Endothelial cell of hepatic sinusoid (primary cell): ENCODE results near the gene SLX4IP.
"Not testable (repeated sequence)": the region's sequence is repeated elsewhere in the genome, so short reads cannot be mapped to it uniquely, and the experiment has no call there.

ENCODE experiments used
- in situ Hi-C: cut with HindIII; loops from 2 replicates; pipeline ENCODE4 v1.10.0; 2017; ENCODE audit warnings: low sequenced_read_pairs

SLX4IP gene

GRCh38 chr20:10434832-10435812 is at the start of gene SLX4IP:
SLX4IP (plus strand) TSS chr20:10435305; CDS start chr20:10458205, 22,900 bp downstream.
- in situ Hi-C loops, result no loop called here

GRCh38 chr20:10385850-10386544 is 49.1 kb upstream of the SLX4IP start:
- in situ Hi-C loops, result no loop called here

DNA sequence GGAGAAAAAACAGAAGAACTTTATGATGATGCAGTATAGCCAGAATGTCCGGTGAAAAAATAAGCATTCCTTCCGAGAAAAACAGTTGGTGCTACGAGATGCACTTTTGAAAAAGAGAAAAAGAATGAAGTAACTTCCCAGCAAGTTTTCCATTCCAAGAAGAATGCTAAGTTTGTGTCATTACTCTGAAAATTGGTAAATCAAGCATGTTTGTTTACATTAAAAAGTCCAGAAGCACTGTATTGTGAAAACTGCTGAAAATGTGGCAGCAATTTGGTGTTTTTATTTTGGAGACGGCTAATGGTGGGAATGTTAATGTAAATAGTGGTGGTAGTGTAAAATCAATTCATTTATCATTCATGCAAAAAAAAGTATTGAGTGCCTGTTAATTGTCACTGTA is 47.4 kb upstream of the SLX4IP start:
- in situ Hi-C loops, result no loop called here

- in situ Hi-C loops, result no loop called here
Observed at GRCh38 chr20:10388597-10388996, 46.5 kb upstream of the SLX4IP start.

GRCh38 chr20:10390709-10391108 is 44.4 kb upstream of the SLX4IP start:
- in situ Hi-C loops, result no loop called here

DNA sequence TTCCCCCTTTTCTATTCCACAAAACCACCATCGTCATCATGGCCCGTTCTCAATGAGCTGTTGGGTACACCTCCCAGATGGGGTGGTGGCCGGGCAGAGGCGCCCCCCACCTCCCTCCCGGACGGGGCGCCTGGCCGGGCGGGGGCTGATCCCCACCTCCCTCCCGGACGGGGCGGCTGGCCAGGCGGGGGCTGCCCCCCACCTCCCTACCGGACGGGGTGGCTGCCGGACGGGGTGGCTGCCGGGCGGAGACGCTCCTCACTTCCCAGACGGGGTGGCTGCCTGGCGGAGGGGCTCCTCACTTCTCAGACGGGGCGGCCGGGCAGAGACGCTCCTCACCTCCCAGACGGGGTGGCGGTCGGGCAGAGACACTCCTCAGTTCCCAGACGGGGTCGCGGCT is 40.4 kb upstream of the SLX4IP start:
- in situ Hi-C loops, result not testable (repeated sequence)

GRCh38 chr20:10398834-10399369 is 36.2 kb upstream of the SLX4IP start:
- in situ Hi-C loops, result no loop called here

DNA sequence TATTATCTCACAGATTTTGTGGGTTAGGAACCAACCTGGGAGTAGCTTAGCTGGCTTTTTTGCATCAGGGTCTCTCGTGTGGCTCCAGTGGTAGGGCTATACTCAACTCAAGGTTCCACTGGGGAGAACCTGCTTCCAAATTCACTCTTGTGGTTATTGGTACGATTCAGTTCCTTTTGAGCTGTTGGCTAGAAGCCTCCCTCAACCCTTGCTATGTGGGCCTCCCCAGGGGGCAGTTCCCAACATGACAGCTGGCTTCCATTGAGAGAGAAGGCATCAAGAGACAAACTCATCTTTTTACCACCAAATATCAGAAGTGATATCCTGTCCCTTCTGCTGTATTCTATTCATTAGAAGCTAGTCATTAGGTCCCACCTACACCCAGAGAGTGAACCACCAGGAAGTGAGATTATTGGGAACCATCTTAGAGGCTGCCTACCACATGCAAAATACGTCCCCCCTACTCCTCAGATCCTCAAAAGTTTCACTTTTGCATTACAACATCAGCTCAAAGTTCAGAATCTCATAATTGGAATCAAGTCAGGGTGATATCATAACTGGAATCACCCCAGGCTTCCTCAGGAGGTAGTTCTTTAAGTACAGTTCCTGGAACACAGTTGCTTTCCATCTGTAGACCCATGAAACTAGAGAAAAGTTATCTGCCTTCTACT is 32.0 kb upstream of the SLX4IP start:
- in situ Hi-C loops, result no loop called here

DNA sequence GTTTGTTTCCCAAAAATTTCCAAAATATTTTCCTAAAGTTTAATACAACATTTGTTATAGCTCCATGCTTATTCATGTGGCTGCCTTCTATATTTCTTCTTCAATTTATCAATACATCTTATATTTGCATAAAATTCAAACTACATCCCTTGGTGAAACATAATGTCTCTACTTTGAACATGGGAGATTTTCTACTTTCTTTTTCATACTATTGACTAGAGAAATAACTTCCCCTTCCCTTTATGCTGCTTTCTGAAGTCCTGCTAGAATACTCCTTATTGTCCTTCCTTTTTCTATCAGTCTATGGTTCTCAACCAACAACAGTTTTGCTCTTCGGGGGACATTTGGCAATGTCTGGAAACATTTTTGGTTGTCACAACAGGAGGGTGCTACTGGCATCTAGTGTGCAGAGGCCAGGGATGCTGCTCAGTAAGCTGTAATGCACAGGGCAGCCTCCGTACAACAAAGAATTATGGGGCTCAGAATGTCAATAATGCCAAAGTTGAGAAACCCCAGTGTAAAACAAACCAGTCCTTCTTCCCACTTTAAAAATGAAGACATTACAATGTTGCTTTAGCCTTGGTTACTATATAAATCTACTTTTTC is 31.0 kb upstream of the SLX4IP start:
- in situ Hi-C loops, result no loop called here

GRCh38 chr20:10404959-10405530 is 30.1 kb upstream of the SLX4IP start:
- in situ Hi-C loops, result no loop called here

DNA sequence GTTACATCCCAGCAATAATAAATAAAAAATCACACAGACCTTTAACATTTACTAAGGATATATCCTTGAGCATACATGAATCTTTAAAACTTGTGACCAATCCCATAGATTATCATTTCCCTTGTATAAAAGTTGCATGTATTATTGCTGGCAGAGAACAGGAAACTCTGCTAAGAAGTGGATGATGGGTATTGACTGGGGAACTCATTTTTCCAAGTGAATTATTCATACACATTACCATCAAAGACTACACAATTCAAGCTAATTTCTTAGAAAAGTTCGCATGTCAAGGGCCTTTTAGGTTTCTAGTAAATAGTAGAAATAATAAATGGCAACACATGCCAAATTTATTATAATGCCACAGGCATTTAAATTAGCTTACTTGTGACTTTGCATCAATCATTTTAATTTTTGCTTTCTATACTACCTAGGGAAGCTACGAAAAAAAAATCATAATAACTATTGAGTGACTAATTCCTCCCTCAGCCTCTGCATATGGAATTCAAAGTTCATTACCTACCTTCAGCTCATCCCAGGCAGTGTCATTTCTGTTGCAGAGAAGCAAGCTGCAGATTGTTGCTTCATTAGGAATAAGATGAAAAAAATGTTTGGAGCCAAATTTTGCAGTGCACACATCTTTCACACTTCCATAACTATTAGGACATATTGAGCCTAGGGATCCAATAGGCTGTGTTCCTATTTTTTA is 26.8 kb upstream of the SLX4IP start:
- in situ Hi-C loops, result no loop called here

GRCh38 chr20:10411673-10412072 is 23.4 kb upstream of the SLX4IP start:
- in situ Hi-C loops, result loop anchor here (5.0 kb wide), 1 partner anchor 94 kb away; no protein-coding TSS in a partner anchor

GRCh38 chr20:10412591-10413408 is 22.3 kb upstream of the SLX4IP start:
- in situ Hi-C loops, result loop anchor here (5.0 kb wide), 1 partner anchor 95 kb away; no protein-coding TSS in a partner anchor

GRCh38 chr20:10415013-10415650 is 20.0 kb upstream of the SLX4IP start:
- in situ Hi-C loops, result no loop called here

GRCh38 chr20:10417218-10417617 is 17.9 kb upstream of the SLX4IP start:
- in situ Hi-C loops, result not testable (repeated sequence)

DNA sequence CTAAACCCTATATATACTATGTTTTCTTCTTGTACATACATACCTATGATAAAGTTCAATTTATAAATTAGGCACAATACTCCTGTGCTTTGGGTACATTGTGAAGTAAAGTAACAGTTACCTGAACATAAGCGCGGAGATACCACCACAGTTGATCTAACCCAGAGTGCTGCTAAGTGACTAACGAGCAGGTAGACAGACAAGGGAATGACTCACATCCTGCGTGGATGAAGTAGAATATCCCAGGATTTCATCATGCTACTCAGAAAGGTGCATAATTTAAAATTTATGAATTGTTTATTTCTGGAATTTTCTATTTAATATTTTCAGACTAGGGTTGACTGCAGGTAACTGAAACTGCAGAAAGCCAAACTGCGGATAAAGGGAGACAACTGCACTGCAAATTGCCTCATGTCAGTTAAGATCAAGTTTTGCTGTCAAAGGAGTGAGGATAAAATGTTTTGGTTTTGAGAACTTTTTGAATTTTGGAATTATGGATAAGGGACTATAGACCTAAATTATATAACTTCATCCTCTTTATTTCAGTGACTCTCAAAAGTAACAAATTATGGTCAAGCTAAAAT is 15.5 kb upstream of the SLX4IP start:
- in situ Hi-C loops, result no loop called here

DNA sequence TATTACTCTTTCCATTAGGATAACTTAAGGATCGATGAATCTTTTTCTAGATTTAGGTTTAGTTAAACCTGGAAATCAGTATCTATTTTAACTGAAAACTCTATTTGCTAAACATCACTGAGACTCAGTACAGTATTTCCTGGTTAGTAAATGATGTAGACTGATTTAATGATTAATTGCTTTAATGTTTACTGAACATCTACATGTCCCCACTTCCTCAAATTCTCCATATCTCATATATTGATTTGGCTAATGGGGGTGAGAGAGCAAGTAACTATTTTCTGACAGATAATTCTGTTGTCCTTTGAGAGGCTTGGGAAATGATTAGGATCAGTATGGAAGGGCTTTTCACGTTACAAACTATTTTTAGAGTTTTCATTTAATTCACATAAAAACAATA is 11.4 kb upstream of the SLX4IP start:
- in situ Hi-C loops, result no loop called here
